Esophagus (tissue), 2 donors: Measurements from ENCODE around the gene AFF3. TPM values are rescaled to one million over a fixed set of nuclear protein-coding genes. Genes with fewer than 3 reads are reported as not detected.
"Not testable (repeated sequence)": the region's sequence is repeated elsewhere in the genome, so short reads cannot be mapped to it uniquely, and the experiment has no call there.

ENCODE experiments used
- H3K27ac ChIP-seq, 2 donors: one replicate each; pipeline ENCODE4 v1.5.1; 2013; ENCODE audit warnings: low read depth in 2 of 2, mild to moderate bottlenecking in 2 of 2, inconsistent platforms in 1 of 2, low read length in 1 of 2, moderate library complexity in 1 of 2
- H3K27me3 ChIP-seq, 2 donors: one replicate each; pipeline ENCODE4 v1.6.1; 2013; ENCODE audit warnings: low read length in 2 of 2, control low read depth in 1 of 2, mild to moderate bottlenecking in 1 of 2; ENCODE audit not compliant: insufficient read depth in 2 of 2, control insufficient read depth in 1 of 2
- H3K36me3 ChIP-seq, 2 donors: one replicate each; pipeline ENCODE4 v1.6.1; 2013; ENCODE audit warnings: low read length in 1 of 2; ENCODE audit not compliant: control insufficient read depth in 2 of 2, insufficient read depth in 2 of 2
- H3K4me1 ChIP-seq, 2 donors: one replicate each; pipeline ENCODE4 v1.6.1; 2013; ENCODE audit warnings: low read length in 1 of 2; ENCODE audit not compliant: control insufficient read depth in 2 of 2, insufficient read depth in 2 of 2
- H3K4me3 ChIP-seq, 2 donors: one replicate each; pipeline ENCODE4 v1.5.1; 2013; ENCODE audit warnings: low read length in 2 of 2, mild to moderate bottlenecking in 2 of 2, low read depth in 1 of 2, moderate library complexity in 1 of 2
- H3K9me3 ChIP-seq, 2 donors: one replicate each; pipeline ENCODE4 v1.6.1; 2013; ENCODE audit warnings: mild to moderate bottlenecking in 2 of 2, low read depth in 1 of 2, low read length in 1 of 2, moderate library complexity in 1 of 2; ENCODE audit not compliant: control insufficient read depth in 2 of 2, insufficient read depth in 1 of 2
- WGBS, 2 donors: extraction: QIAGEN DNeasy Blood & Tissue Kit; methylation state at CpG; one replicate each; pipeline ENCODE4 v1.1.7; 2013; 5-methylcytosine and 5-hydroxymethylcytosine counted together
- polyA plus RNA-seq, 2 donors: library from polyadenylated mRNA; stranded (reverse); fragments of 200-250 nt; gene quantifications; one replicate each; pipeline ENCODE4 v1.2.3, GENCODE V29; 2013
- donor health status: healthy with polysubstance abuse.
- donor health status: Bipolar disorder and iron deficiency.

Gene AFF3
- polyA plus RNA-seq, 2 donors, result 1.0 to 1.1 TPM

GRCh38 chr2:99666256-99666655 lies 476.1 kb downstream of the AFF3 start:
- H3K27me3 ChIP-seq, result no peaks in the 10 kb centered on the region
- H3K4me1 ChIP-seq, result no peaks in the 10 kb centered on the region
- H3K36me3 ChIP-seq, result no peaks in the 10 kb centered on the region
- no peak overlapping the region for H3K27ac ChIP-seq
- H3K9me3 ChIP-seq, result no peaks in the 10 kb centered on the region
- WGBS, 2 donors, result 95 to 98% methylated on average over 1 of the region's 1 CpG
- no peak overlapping the region for H3K4me3 ChIP-seq

- no peak overlapping the region for H3K27ac ChIP-seq
- no peaks in the 10 kb centered on the region for H3K9me3 ChIP-seq
- WGBS, 2 donors, result 92 to 96% methylated on average over 2 of the region's 2 CpGs
- no peaks in the 10 kb centered on the region for H3K27me3 ChIP-seq
- no peak overlapping the region for H3K4me3 ChIP-seq
- no peaks in the 10 kb centered on the region for H3K36me3 ChIP-seq
- H3K4me1 ChIP-seq, result peaks cover 0 to 2% of the 10 kb centered on the region in 2 donors
Observed at GRCh38 chr2:99663641-99664040, 478.7 kb downstream of the AFF3 start.

GRCh38 chr2:99662761-99663341 lies 479.5 kb downstream of the AFF3 start:
- Histone ChIP-seq H3K36me3 (no peaks in the 10 kb centered on the region), H3K9me3 (no peaks in the 10 kb centered on the region), H3K4me1 (peaks cover 0 to 2% of the 10 kb centered on the region in 2 donors), H3K27ac (no peak overlapping the region), H3K4me3 (no peak overlapping the region), H3K27me3 (no peaks in the 10 kb centered on the region)
- WGBS, 2 donors, result 23 to 38% methylated on average over 2 of the region's 2 CpGs

- H3K9me3 ChIP-seq, H3K27me3 ChIP-seq, H3K36me3 ChIP-seq, H3K27ac ChIP-seq, H3K4me3 ChIP-seq, H3K4me1 ChIP-seq: not testable (repeated sequence)
- WGBS, 2 donors, result 92 to 94% methylated on average over 9 of the region's 9 CpGs
Observed at GRCh38 chr2:99661761-99662160, 480.6 kb downstream of the AFF3 start.

- H3K4me1 ChIP-seq, result peaks cover 0 to 2% of the 10 kb centered on the region in 2 donors
- WGBS, 2 donors, result 84 to 85% methylated on average over 8 of the region's 8 CpGs
- no peak overlapping the region for H3K27ac ChIP-seq
- no peak overlapping the region for H3K4me3 ChIP-seq
- no peaks in the 10 kb centered on the region for H3K9me3 ChIP-seq
- no peaks in the 10 kb centered on the region for H3K36me3 ChIP-seq
- no peaks in the 10 kb centered on the region for H3K27me3 ChIP-seq
Observed at GRCh38 chr2:99660616-99661406, 481.6 kb downstream of the AFF3 start.

GRCh38 chr2:99659874-99660273 lies 482.5 kb downstream of the AFF3 start:
- WGBS, 2 donors, result 86 to 87% methylated on average over 3 of the region's 3 CpGs
- Histone ChIP-seq H3K4me3 (no peak overlapping the region), H3K9me3 (no peaks in the 10 kb centered on the region), H3K27ac (no peak overlapping the region), H3K4me1 (peaks cover 0 to 2% of the 10 kb centered on the region in 2 donors), H3K27me3 (no peaks in the 10 kb centered on the region), H3K36me3 (no peaks in the 10 kb centered on the region)

- 71 to 79% methylated on average over 7 of the region's 7 CpGs for WGBS, 2 donors
- Histone ChIP-seq H3K4me3 (no peak overlapping the region), H3K4me1 (peaks cover 0 to 2% of the 10 kb centered on the region in 2 donors), H3K27me3 (no peaks in the 10 kb centered on the region), H3K27ac (no peak overlapping the region), H3K9me3 (no peaks in the 10 kb centered on the region), H3K36me3 (no peaks in the 10 kb centered on the region)
Observed at GRCh38 chr2:99657691-99658258, 484.6 kb downstream of the AFF3 start.

- no peak overlapping the region for H3K4me3 ChIP-seq
- H3K4me1 ChIP-seq, result peaks cover 0 to 2% of the 10 kb centered on the region in 2 donors
- 47 to 54% methylated on average over 5 of the region's 5 CpGs for WGBS, 2 donors
- H3K36me3 ChIP-seq, result no peaks in the 10 kb centered on the region
- H3K27ac ChIP-seq, result no peak overlapping the region
- no peaks in the 10 kb centered on the region for H3K27me3 ChIP-seq
- no peaks in the 10 kb centered on the region for H3K9me3 ChIP-seq
Observed at GRCh38 chr2:99656994-99657393, 485.4 kb downstream of the AFF3 start.

GRCh38 chr2:99653433-99653832 lies 489.0 kb downstream of the AFF3 start:
- Histone ChIP-seq H3K4me1 (peaks cover 0 to 2% of the 10 kb centered on the region in 2 donors), H3K27ac (no peak overlapping the region)

More at GRCh38 chr2:99653433-99653832, 489.0 kb downstream of the AFF3 start:
- no peaks in the 10 kb centered on the region for H3K9me3 ChIP-seq
- H3K27me3 ChIP-seq, result no peaks in the 10 kb centered on the region
- 91 to 93% methylated on average over 9 of the region's 9 CpGs for WGBS, 2 donors
- H3K36me3 ChIP-seq, result no peaks in the 10 kb centered on the region
- no peak overlapping the region for H3K4me3 ChIP-seq
